Gastrocnemius medialis (tissue), 4 donors: Measurements from ENCODE around the gene DTWD2. TPM values are rescaled to one million over a fixed set of nuclear protein-coding genes. Genes with fewer than 3 reads are reported as not detected.

ENCODE experiments used
- ATAC-seq, 2 donors: fragments of 150-250 bp; one replicate each; pipeline ENCODE4 v1.9.1; 2016
- DNase-seq, 2 donors: peaks; one replicate each; pipeline ENCODE4 v3.0.0-alpha.2; 2019
- H3K27ac ChIP-seq, 4 donors: fragments of 200-600 bp; sonication (generic); 1 replicate in 1 of 4; 2 replicates in 3 of 4; pipeline ENCODE4 v1.5.1; 2016 to 2018; ENCODE audit warnings: mild to moderate bottlenecking in 2 of 4, moderate library complexity in 1 of 4
- H3K27me3 ChIP-seq, 3 donors: fragments of 200-600 bp; sonication (generic) in 2 of 3; 1 replicate in 1 of 3; 2 replicates in 2 of 3; pipeline versions ENCODE4 v1.5.1 to v1.6.0; 2016 to 2019; ENCODE audit warnings: mild to moderate bottlenecking in 1 of 3, moderate library complexity in 1 of 3
- H3K36me3 ChIP-seq, 2 donors: fragments of 200-600 bp; sonication (generic) in 1 of 2; one replicate each; pipeline ENCODE4 v1.5.1; 2017 to 2018
- H3K4me1 ChIP-seq, 2 donors: fragments of 200-600 bp; sonication (generic) in 1 of 2; one replicate each; pipeline ENCODE4 v1.5.1; 2016 to 2017; ENCODE audit warnings: mild to moderate bottlenecking in 2 of 2
- H3K4me3 ChIP-seq, 4 donors: fragments of 200-600 bp; sonication (generic) in 3 of 4; 1 replicate in 1 of 4; 2 replicates in 3 of 4; pipeline ENCODE4 v1.5.1; 2016 to 2019; ENCODE audit warnings: mild to moderate bottlenecking in 2 of 4
- H3K9me3 ChIP-seq, 3 donors: fragments of 200-600 bp; sonication (generic) in 2 of 3; 1 replicate in 1 of 3; 2 replicates in 2 of 3; pipeline ENCODE4 v1.5.1; 2016 to 2019
- CTCF ChIP-seq, 5 experiments: fragments of 450-650 bp in 3 of 5; fragments of 200-600 bp in 2 of 5; sonication (generic) in 2 of 5; IDR thresholded peaks in 4 of 5; conservative IDR thresholded peaks in 1 of 5; 1 replicate in 4 of 5; 2 replicates in 1 of 5; pipeline ENCODE4 v1.5.1; 2016 to 2019; ENCODE audit warnings: antibody characterized with exemption in 5 of 5, mild to moderate bottlenecking in 3 of 5, moderate library complexity in 3 of 5
- POLR2A ChIP-seq, 2 donors: fragments of 450-650 bp; IDR thresholded peaks; one replicate each; pipeline ENCODE4 v1.6.1; 2017; ENCODE audit warnings: antibody characterized with exemption in 2 of 2, mild to moderate bottlenecking in 2 of 2, moderate library complexity in 2 of 2
- in situ Hi-C, 4 donors: fragments of 200-750 bp; cut with MboI; loops; one replicate each; pipeline versions ENCODE4 v1.15.0 to v1.8.0; 2017; ENCODE audit warnings: low sequenced_read_pairs in 4 of 4
- intact Hi-C: fragments of 100-400 bp; cut with DNase I; formaldehyde crosslinking; loops from one replicate; pipeline ENCODE4 v1.15.1; 2023; ENCODE audit warnings: low total_unique reads
- microRNA-seq, 2 donors: library from miRNA; unstranded; fragments of <30 nt; microRNA quantifications; one replicate each; pipeline ENCODE4, GENCODE V29; 2016; ENCODE audit warnings: borderline replicate concordance in 2 of 2
- total RNA-seq, 4 donors: library from RNA; depleted of rRNA; stranded (reverse); fragments of >200 nt; gene quantifications; one replicate each; pipeline versions ENCODE4 v1.1.0 to v1.2.3, GENCODE V29; 2016

The DTWD2 gene
- total RNA-seq, 4 donors from 2014 or later = 2.5 to 19.2 (median 8.0) TPM

- in situ Hi-C loops = loop anchor here in 2 of 4 donors (25.0 kb wide), 1 partner anchor 1330 kb away; no protein-coding TSS in a partner anchor
- Histone ChIP-seq H3K4me3 (peak overlapping the region in 1 of 4 donors; percentile 19), H3K9me3 (no peaks in the 10 kb centered on the region), H3K27me3 (no peaks in the 10 kb centered on the region), H3K4me1 (peaks cover 5 to 6% of the 10 kb centered on the region in 2 donors), H3K27ac (peak overlapping the region in 1 of 4 donors; percentile 35), H3K36me3 (no peaks in the 10 kb centered on the region)
- peak in 4 of 5 experiments; percentile 42 to 70 (median 58) for TF ChIP-seq CTCF (IDR thresholded peaks at IDR 0.05 in 4 of 5, conservative IDR thresholded peaks at IDR 0.05 in 1 of 5)
- no peak for TF ChIP-seq POLR2A (IDR thresholded peaks at IDR 0.05)
- intact Hi-C loops = loop anchor here (2.0 kb wide), 1 partner anchor 1337 kb away; no protein-coding TSS in a partner anchor
- ATAC-seq (peak; percentile 84 to 93), DNase-seq (peak in 1 of 2 donors; percentile 23)
Observed at GRCh38 chr5:118791926-118792734, 196.2 kb downstream of the DTWD2 start.

GRCh38 chr5:118789366-118789765, 199.0 kb downstream of the DTWD2 start:
- no peak for TF ChIP-seq CTCF (IDR thresholded peaks at IDR 0.05 in 4 of 5, conservative IDR thresholded peaks at IDR 0.05 in 1 of 5)
- no peak for TF ChIP-seq POLR2A (IDR thresholded peaks at IDR 0.05)
- H3K36me3 ChIP-seq = no peaks in the 10 kb centered on the region
- intact Hi-C loops = no loop called here
- no peak overlapping the region for H3K27ac ChIP-seq
- no peaks in the 10 kb centered on the region for H3K27me3 ChIP-seq
- no peak for ATAC-seq
- no peak for DNase-seq
- in situ Hi-C loops = loop anchor here in 2 of 4 donors (25.0 kb wide), 1 partner anchor 1327 kb away; no protein-coding TSS in a partner anchor
- no peak overlapping the region for H3K4me3 ChIP-seq
- peaks cover 5 to 6% of the 10 kb centered on the region in 2 donors for H3K4me1 ChIP-seq
- no peaks in the 10 kb centered on the region for H3K9me3 ChIP-seq

- Histone ChIP-seq H3K9me3 (no peaks in the 10 kb centered on the region), H3K27ac (no peak overlapping the region), H3K27me3 (no peaks in the 10 kb centered on the region), H3K4me3 (no peak overlapping the region), H3K36me3 (no peaks in the 10 kb centered on the region), H3K4me1 (peaks cover 0 to 6% of the 10 kb centered on the region in 2 donors)
- intact Hi-C loops = no loop called here
- TF ChIP-seq CTCF (IDR thresholded peaks at IDR 0.05 in 4 of 5, conservative IDR thresholded peaks at IDR 0.05 in 1 of 5) (no peak), POLR2A (IDR thresholded peaks at IDR 0.05) (no peak)
- no peak for DNase-seq
- ATAC-seq = no peak
- in situ Hi-C loops = loop anchor here in 2 of 4 donors (25.0 kb wide), 1 partner anchor 1326 kb away; no protein-coding TSS in a partner anchor
Observed at GRCh38 chr5:118788351-118788750, 200.0 kb downstream of the DTWD2 start.

Small RNA genes lying within 50 kb of the gene (microRNA-seq; reads per million reads assigned to microRNA genes)
- gene MIR1244-2 = 0 reads per million in 2 donors

Other genes starting within 250 kb of the DTWD2 start
- gene DMXL1, start 82.5 kb upstream of the DTWD2 start, total RNA-seq = 10 to 100 TPM; 17.8 to 31.1 (median 24.3) TPM